ENCODE measurements around the gene GUCY1A1.

GUCY1A1 gene

DNA sequence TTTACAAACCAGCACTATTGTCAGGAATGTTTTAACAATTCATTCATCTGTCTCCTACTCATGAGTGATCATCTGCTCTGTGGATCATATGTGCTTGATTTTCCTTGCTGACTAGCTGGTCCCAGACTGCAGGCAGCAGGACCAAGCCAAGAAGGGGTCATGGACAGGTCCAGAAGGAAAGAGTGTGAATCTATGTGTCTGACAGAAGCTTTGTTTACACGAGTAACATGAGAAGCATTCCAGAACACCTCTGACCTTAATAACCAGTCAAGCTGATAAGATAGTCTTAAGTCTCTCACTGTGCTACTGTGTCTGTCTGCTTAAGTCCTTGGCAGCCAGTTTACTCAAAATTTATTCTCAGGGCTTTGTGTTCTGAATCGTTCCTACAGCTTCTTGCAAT is 39.0 kb downstream of the GUCY1A1 start:
- Histone ChIP-seq H3K27ac (ENCODE audit: extremely low read depth, low read depth, low read length) (no peak overlapping the region), H3K36me3 (ENCODE audit: control insufficient read depth in 2 of 2, insufficient read depth in 1 of 2, low read length in 2 of 2) (no peaks in the 10 kb centered on the region; a peak in 1 of 3 replicates), H3K4me1 (ENCODE audit: control insufficient read depth, insufficient read depth, low read length) (peaks cover 9% of the 10 kb centered on the region; the same call in 1 of the 2 replicates), H3K9me3 (ENCODE audit: control insufficient read depth, insufficient read depth, low read depth, low read length) (no peaks in the 10 kb centered on the region), H3K4me3 (ENCODE audit: low read depth, low read length) (no peak overlapping the region)
- TF ChIP-seq ZNF560 (tag by site-specific recombination; IDR thresholded peaks at IDR 0.05; ENCODE audit: borderline replicate concordance) (no peak), ZXDB (tag by site-specific recombination; IDR thresholded peaks at IDR 0.05) (peak; percentile 51; the same call in 1 of the 2 replicates), ZNF302 (tag by site-specific recombination; IDR thresholded peaks at IDR 0.05; ENCODE audit: low read depth) (no peak), ZNF76 (tag by site-specific recombination; IDR thresholded peaks at IDR 0.05; ENCODE audit: borderline replicate concordance, low read depth) (no peak), ZSCAN30 (tag by site-specific recombination; IDR thresholded peaks at IDR 0.05) (peak; percentile 44; the same call in 1 of the 2 replicates), ZNF843 (tag by site-specific recombination; IDR thresholded peaks at IDR 0.05) (peak; percentile 65), OSR2 (tag by site-specific recombination; IDR thresholded peaks at IDR 0.05) (peak; percentile 83), ZNF600 (tag by site-specific recombination; IDR thresholded peaks at IDR 0.05) (peak; percentile 51; the same call in 1 of the 2 replicates)
- TF ChIP-seq, protein P1, sequence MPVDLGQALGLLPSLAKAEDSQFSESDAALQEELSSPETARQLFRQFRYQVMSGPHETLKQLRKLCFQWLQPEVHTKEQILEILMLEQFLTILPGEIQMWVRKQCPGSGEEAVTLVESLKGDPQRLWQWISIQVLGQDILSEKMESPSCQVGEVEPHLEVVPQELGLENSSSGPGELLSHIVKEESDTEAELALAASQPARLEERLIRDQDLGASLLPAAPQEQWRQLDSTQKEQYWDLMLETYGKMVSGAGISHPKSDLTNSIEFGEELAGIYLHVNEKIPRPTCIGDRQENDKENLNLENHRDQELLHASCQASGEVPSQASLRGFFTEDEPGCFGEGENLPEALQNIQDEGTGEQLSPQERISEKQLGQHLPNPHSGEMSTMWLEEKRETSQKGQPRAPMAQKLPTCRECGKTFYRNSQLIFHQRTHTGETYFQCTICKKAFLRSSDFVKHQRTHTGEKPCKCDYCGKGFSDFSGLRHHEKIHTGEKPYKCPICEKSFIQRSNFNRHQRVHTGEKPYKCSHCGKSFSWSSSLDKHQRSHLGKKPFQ (tag by site-specific recombination; IDR thresholded peaks at IDR 0.05): peak; percentile 56; the same call in 1 of the 2 replicates
- POLR2A ChIA-PET: interaction anchor here (1.3 kb wide), 1 partner anchor 53 kb away, joined by 3 read pairs; the partner anchor contains the start of gene GUCY1B1
- CTCF ChIA-PET: interaction anchor here (0.6 kb wide), 1 partner anchor 13 kb away, joined by 3 read pairs; no protein-coding TSS in a partner anchor

DNA sequence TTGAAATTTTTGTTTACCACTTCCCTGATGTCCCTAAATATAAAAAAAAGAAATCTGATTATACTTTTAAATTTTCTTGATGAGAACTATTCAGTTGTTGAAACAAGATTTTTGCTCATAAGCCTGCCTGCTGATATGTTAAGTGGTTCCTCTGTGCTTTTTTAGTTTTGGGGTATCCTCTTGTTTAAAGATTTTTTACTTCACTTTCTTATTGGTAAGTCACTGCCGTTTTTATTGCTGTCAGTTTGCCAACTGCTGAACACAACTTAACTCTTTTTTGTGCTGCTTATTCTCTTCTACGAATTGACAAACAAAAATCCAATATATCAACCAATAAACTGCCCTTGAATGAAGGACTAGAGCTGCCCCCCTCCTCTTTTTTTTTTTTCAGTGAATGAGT is 39.5 kb downstream of the GUCY1A1 start:
- POLR2A ChIA-PET: interaction anchor here (1.3 kb wide), 1 partner anchor 53 kb away, joined by 3 read pairs; the partner anchor contains the start of gene GUCY1B1
- TF ChIP-seq, protein P2, sequence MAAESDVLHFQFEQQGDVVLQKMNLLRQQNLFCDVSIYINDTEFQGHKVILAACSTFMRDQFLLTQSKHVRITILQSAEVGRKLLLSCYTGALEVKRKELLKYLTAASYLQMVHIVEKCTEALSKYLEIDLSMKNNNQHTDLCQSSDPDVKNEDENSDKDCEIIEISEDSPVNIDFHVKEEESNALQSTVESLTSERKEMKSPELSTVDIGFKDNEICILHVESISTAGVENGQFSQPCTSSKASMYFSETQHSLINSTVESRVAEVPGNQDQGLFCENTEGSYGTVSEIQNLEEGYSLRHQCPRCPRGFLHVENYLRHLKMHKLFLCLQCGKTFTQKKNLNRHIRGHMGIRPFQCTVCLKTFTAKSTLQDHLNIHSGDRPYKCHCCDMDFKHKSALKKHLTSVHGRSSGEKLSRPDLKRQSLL (tag by site-specific recombination; IDR thresholded peaks at IDR 0.05): no peak
- Histone ChIP-seq H3K9me3 (ENCODE audit: control insufficient read depth, insufficient read depth, low read depth, low read length) (no peaks in the 10 kb centered on the region), H3K4me1 (ENCODE audit: control insufficient read depth, insufficient read depth, low read length) (peaks cover 9% of the 10 kb centered on the region; the same call in 1 of the 2 replicates), H3K36me3 (ENCODE audit: control insufficient read depth in 2 of 2, insufficient read depth in 1 of 2, low read length in 2 of 2) (no peaks in the 10 kb centered on the region; a peak in 1 of 3 replicates), H3K27ac (ENCODE audit: extremely low read depth, low read depth, low read length) (no peak overlapping the region), H3K4me3 (ENCODE audit: low read depth, low read length) (no peak overlapping the region)
- CTCF ChIA-PET: no interaction called here

DNA sequence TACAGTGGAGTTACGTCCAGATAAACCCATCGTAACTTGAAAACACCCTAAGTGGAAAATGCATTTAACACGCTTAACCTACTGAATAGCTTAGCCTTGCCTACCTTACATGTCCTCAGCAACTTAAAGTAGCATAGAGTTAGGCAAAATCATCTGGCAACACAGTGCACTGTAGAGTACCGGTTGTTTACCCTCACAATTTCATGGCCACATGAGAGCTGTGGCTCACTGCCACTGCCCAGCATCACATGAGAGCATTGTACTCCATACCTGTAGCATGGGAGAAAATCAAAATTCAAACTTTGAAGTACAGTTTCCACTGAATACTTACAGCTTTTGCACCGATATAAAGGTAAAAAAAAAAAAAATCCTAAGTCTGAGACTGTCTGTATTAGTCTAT is 40.6 kb downstream of the GUCY1A1 start:
- H3K4me3 ChIP-seq (ENCODE audit: low read depth, low read length): no peak overlapping the region
- CTCF ChIA-PET: no interaction called here

More for the DNA sequence above, 40.6 kb downstream of the GUCY1A1 start:
- H3K9me3 ChIP-seq (ENCODE audit: control insufficient read depth, insufficient read depth, low read depth, low read length): no peaks in the 10 kb centered on the region
- POLR2A ChIA-PET: no interaction called here
- no peaks in the 10 kb centered on the region; a peak in 1 of 3 replicates for H3K36me3 ChIP-seq (ENCODE audit: control insufficient read depth in 2 of 2, insufficient read depth in 1 of 2, low read length in 2 of 2)
- no peak overlapping the region for H3K27ac ChIP-seq (ENCODE audit: extremely low read depth, low read depth, low read length)
- TF ChIP-seq, protein P3, sequence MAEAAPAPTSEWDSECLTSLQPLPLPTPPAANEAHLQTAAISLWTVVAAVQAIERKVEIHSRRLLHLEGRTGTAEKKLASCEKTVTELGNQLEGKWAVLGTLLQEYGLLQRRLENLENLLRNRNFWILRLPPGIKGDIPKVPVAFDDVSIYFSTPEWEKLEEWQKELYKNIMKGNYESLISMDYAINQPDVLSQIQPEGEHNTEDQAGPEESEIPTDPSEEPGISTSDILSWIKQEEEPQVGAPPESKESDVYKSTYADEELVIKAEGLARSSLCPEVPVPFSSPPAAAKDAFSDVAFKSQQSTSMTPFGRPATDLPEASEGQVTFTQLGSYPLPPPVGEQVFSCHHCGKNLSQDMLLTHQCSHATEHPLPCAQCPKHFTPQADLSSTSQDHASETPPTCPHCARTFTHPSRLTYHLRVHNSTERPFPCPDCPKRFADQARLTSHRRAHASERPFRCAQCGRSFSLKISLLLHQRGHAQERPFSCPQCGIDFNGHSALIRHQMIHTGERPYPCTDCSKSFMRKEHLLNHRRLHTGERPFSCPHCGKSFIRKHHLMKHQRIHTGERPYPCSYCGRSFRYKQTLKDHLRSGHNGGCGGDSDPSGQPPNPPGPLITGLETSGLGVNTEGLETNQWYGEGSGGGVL (tag by site-specific recombination; IDR thresholded peaks at IDR 0.05): no peak
- TF ChIP-seq ZNF548 (tag by site-specific recombination; IDR thresholded peaks at IDR 0.05): no peak
- no peak for TF ChIP-seq ZBTB20 (tag by site-specific recombination; IDR thresholded peaks at IDR 0.05)
- TF ChIP-seq, protein P4, sequence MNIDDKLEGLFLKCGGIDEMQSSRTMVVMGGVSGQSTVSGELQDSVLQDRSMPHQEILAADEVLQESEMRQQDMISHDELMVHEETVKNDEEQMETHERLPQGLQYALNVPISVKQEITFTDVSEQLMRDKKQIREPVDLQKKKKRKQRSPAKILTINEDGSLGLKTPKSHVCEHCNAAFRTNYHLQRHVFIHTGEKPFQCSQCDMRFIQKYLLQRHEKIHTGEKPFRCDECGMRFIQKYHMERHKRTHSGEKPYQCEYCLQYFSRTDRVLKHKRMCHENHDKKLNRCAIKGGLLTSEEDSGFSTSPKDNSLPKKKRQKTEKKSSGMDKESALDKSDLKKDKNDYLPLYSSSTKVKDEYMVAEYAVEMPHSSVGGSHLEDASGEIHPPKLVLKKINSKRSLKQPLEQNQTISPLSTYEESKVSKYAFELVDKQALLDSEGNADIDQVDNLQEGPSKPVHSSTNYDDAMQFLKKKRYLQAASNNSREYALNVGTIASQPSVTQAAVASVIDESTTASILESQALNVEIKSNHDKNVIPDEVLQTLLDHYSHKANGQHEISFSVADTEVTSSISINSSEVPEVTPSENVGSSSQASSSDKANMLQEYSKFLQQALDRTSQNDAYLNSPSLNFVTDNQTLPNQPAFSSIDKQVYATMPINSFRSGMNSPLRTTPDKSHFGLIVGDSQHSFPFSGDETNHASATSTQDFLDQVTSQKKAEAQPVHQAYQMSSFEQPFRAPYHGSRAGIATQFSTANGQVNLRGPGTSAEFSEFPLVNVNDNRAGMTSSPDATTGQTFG (tag by site-specific recombination; IDR thresholded peaks at IDR 0.05; ENCODE audit: borderline replicate concordance): no peak
- TF ChIP-seq ZNF24 (tag by site-specific recombination; IDR thresholded peaks at IDR 0.05): no peak
- TF ChIP-seq, protein P5, sequence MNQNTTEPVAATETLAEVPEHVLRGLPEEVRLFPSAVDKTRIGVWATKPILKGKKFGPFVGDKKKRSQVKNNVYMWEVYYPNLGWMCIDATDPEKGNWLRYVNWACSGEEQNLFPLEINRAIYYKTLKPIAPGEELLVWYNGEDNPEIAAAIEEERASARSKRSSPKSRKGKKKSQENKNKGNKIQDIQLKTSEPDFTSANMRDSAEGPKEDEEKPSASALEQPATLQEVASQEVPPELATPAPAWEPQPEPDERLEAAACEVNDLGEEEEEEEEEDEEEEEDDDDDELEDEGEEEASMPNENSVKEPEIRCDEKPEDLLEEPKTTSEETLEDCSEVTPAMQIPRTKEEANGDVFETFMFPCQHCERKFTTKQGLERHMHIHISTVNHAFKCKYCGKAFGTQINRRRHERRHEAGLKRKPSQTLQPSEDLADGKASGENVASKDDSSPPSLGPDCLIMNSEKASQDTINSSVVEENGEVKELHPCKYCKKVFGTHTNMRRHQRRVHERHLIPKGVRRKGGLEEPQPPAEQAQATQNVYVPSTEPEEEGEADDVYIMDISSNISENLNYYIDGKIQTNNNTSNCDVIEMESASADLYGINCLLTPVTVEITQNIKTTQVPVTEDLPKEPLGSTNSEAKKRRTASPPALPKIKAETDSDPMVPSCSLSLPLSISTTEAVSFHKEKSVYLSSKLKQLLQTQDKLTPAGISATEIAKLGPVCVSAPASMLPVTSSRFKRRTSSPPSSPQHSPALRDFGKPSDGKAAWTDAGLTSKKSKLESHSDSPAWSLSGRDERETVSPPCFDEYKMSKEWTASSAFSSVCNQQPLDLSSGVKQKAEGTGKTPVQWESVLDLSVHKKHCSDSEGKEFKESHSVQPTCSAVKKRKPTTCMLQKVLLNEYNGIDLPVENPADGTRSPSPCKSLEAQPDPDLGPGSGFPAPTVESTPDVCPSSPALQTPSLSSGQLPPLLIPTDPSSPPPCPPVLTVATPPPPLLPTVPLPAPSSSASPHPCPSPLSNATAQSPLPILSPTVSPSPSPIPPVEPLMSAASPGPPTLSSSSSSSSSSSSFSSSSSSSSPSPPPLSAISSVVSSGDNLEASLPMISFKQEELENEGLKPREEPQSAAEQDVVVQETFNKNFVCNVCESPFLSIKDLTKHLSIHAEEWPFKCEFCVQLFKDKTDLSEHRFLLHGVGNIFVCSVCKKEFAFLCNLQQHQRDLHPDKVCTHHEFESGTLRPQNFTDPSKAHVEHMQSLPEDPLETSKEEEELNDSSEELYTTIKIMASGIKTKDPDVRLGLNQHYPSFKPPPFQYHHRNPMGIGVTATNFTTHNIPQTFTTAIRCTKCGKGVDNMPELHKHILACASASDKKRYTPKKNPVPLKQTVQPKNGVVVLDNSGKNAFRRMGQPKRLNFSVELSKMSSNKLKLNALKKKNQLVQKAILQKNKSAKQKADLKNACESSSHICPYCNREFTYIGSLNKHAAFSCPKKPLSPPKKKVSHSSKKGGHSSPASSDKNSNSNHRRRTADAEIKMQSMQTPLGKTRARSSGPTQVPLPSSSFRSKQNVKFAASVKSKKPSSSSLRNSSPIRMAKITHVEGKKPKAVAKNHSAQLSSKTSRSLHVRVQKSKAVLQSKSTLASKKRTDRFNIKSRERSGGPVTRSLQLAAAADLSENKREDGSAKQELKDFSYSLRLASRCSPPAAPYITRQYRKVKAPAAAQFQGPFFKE (tag by site-specific recombination; IDR thresholded peaks at IDR 0.05; ENCODE audit: borderline replicate concordance): no peak
- H3K4me1 ChIP-seq (ENCODE audit: control insufficient read depth, insufficient read depth, low read length): peaks cover 9% of the 10 kb centered on the region; the same call in 1 of the 2 replicates

Data from HEK293 (cell line).